ENCODE measurements around the gene KLHL1.

Gene KLHL1

GRCh38 chr13:70014337-70014736 is 93.9 kb downstream of the KLHL1 start:
- DNase-seq = no peak

DNA sequence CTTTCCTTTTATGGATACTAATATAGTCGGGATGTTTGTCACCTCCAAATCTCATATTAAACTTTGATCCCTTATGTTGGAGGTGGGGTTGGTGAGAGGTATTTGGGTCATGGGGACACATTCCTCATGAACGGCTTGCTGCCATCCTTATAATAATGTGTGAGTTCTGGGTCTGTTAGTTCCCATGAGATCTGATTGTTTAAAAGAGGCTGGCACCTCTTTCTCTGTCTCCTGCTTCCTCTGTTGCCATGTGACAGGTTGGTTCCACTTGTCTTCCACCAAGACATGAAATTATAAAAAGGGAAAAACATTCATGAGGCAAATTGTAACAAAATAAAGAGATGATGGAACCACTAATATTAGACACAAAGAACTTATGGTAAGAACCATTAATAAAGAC is 108.4 kb downstream of the KLHL1 start:
- DNase-seq = no peak

DNA sequence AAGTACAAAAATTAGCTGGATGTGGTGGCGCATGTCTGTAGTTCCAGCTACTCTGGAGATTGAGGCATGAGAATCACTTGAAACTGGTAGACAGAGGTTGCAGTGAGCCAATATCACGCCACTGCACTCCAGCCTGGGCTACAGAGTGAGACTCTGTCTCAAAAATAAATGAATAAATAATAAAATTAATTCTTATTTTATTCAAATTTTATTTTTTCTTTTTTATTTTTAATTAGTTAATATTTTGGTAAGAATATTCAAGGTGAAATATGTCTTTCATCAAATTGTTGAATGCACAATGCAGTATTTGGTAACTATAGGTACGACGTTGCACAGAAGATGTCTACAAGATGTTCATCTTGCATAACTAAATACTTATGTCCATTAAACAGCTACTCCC is 111.2 kb downstream of the KLHL1 start:
- DNase-seq = no peak

GRCh38 chr13:69980799-69981198 is 127.5 kb downstream of the KLHL1 start:
- DNase-seq = no peak

DNA sequence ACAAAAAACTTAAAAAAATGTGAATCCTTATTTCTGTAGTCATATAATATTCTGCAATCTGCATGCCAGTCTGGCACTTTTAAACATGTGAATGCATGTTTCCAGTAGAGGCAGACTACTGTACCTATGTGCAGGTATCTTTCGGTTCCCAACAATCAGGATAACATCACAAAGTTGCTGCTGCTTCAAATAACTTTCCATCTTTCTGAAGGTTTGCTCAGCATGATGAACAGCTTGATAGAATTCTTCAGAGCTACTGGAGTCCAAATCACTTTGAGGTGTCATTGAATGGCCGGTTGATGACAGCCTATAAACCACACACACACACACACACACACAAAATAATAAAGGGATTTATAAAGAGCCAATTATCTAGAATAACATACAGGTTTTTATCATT is 132.8 kb downstream of the KLHL1 start:
- DNase-seq = no peak

- DNase-seq = no peak
Observed at GRCh38 chr13:69970520-69970919, 137.7 kb downstream of the KLHL1 start.

- no peak for DNase-seq
Observed at GRCh38 chr13:69959046-69959445, 149.2 kb downstream of the KLHL1 start.

- DNase-seq = no peak
Observed at GRCh38 chr13:69956839-69957238, 151.4 kb downstream of the KLHL1 start.

DNA sequence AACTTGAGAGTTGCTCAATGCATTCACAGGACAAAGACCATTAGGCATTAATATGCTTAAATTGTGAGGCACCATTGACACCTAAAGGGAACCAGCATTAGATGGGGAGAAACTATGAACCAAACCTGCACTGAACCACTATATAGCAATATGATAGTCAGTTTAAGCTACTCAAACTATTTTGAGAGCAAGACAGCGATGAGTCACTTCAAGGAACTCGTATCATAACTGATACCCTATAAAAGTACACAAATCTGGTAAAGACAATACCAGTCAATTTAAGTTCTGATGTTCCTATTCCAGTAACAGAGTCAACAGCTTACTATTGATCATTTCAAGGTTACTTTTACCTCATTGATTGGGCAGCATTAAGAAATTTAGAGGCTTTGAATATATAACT is 151.9 kb downstream of the KLHL1 start:
- DNase-seq = no peak

- DNase-seq = no peak
Observed at GRCh38 chr13:69955271-69955670, 153.0 kb downstream of the KLHL1 start.

DNA sequence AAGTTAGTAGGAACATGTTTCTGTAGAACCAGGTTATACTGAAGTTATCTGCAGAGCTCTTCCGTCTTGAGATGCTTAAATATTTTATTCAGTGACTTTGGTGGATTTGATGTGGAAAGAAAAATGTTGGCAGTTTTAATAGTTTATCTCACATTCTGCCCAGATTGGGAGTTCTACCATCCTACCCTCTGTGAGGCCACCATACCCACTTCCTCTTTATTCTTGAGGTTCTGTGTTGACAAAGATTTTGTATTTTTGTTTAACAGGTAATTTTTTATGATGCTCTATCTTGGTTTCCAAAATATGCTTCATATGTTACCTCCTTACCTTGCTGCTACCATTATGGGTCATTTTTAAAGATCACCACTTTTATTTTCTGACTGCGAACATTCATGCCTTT is 156.8 kb downstream of the KLHL1 start:
- DNase-seq = no peak

DNA sequence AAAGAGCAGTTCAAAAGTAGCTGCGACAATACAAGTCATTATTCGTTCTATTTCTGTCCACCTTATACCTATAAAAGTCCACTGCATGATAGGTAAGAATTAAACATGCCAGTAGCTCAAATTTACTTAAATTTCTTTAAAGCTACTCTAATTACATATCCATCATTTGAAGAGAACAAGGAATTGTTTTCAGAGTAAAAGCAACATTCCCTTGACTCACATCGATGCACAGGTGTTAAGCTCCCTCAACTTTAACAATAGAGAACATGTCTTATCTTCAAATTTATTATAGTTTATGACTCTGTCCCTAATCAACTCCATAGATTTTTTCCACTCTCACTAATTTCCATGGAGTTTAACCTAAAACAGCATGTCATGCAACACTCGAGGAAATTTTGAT is 158.1 kb downstream of the KLHL1 start:
- no peak for DNase-seq

DNA sequence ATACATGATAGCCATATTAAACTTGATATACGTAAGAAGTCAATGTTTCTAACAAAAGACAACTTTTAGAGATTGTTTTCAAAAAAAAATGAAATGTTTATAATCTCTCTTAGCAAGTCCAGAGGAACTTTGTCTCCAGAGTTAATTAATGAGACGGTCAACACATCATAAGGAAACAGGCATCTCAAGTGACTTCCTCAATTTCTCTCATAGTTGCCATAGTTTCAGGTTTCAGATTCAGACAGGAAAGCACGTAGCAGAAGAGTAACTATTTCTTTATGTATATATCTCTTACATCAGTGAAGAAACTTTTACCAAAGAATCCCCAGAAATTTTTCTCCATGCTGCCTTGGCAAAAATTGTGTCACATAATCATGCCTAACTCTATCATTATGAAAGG is 160.2 kb downstream of the KLHL1 start:
- DNase-seq = no peak

GRCh38 chr13:69947582-69947981 is 160.7 kb downstream of the KLHL1 start:
- DNase-seq = no peak

- no peak for DNase-seq
Observed at GRCh38 chr13:69946511-69946910, 161.7 kb downstream of the KLHL1 start.

DNA sequence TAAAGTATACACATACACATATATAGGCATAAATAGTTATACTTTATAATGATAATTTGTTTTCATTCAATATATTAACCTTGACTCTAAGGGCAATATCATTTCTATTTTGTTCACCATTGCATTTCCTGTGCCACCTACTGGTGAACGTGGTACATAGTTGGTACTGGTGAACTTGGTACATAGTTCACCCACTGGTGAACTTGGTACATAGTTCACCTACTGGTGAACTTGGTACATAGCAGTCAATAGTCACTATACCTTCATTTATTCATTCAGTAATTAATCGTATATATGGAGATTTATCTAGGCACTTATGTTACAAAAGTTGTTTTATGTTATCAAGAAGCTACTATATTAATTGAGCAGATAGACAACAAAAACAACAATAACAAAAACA is 173.2 kb downstream of the KLHL1 start:
- DNase-seq = no peak

DNA sequence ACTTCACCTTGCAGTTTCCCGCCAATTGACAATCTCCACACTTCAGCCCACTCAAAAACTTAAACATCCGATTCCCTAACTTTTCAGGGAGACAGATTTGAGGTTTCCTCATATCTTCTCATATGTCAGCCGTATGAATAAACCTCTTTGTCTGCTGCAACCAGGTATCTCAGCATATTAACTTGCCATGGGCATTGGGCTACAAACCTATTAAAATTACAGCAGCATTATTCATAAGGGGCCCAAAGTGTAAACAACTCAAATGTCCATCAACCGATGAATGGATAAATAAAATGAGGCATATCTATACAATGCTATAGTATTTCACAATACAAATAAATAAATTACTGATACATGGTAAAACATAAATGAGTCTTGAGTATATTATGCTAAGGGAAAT is 180.0 kb downstream of the KLHL1 start:
- no peak for DNase-seq

GRCh38 chr13:69921156-69921555 is 187.1 kb downstream of the KLHL1 start:
- DNase-seq = no peak

DNA sequence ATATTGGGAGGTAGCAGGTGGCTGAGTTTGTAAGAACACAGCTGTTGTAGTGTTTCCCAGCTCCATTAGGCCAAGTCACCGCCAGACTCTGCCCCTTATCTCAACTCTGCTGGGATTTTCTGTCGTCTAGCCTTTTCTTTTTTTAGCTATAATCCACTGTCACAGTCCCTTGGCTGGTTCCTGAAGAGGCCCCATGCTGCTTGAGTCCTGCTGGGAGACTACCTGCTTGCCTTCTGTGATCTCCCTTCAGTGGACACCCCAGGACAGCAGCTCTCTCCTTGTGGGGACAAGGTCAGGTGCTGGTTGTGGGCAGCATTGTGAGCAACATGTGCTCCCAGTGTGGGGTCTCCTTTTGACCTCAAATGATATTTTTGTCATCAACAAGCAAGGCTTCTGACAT is 195.6 kb downstream of the KLHL1 start:
- DNase-seq = no peak

- no peak for DNase-seq
Observed at GRCh38 chr13:69910800-69911199, 197.5 kb downstream of the KLHL1 start.

GRCh38 chr13:69904784-69905183 is 203.5 kb downstream of the KLHL1 start:
- DNase-seq = no peak

- no peak for DNase-seq
Observed at GRCh38 chr13:69903081-69903480, 205.2 kb downstream of the KLHL1 start.

- DNase-seq = no peak
Observed at GRCh38 chr13:69882451-69882850, 225.8 kb downstream of the KLHL1 start.

GRCh38 chr13:69879936-69880335 is 228.3 kb downstream of the KLHL1 start:
- DNase-seq = no peak

GRCh38 chr13:69872321-69873047 is 235.8 kb downstream of the KLHL1 start:
- DNase-seq = no peak

GRCh38 chr13:69866555-69866954 is 241.7 kb downstream of the KLHL1 start:
- DNase-seq = no peak

Measured in CD4-positive, alpha-beta T cell treated with Interferon alpha-2 for 1 hour (primary cell).